ENCODE data around the gene SIN3A. TPM values are rescaled to one million over a fixed set of nuclear protein-coding genes. Genes with fewer than 3 reads are reported as not detected.

Gene SIN3A
- total RNA-seq, 1 donor from 2014 or later = 54.0 TPM

GRCh38 chr15:75329571-75329970, 121.9 kb downstream of the SIN3A start:
- no peak for FAIRE-seq
- H3K27ac Mint-ChIP-seq (ENCODE audit: unreplicated experiment) = no peak overlapping the region
- H3K79me2 ChIP-seq (ENCODE audit: insufficient read depth, low read length) = no peaks in the 10 kb centered on the region

GRCh38 chr15:75328493-75329314, 122.8 kb downstream of the SIN3A start:
- H3K9me3 Mint-ChIP-seq (ENCODE audit: unreplicated experiment) = no peaks in the 10 kb centered on the region
- H3K4me3 ChIP-seq (ENCODE audit: insufficient read depth, low read depth, low read length) = no peak overlapping the region
- no peak overlapping the region for H3K27ac ChIP-seq (ENCODE audit: low read depth, low read length)
- H3K27ac Mint-ChIP-seq (ENCODE audit: unreplicated experiment) = no peak overlapping the region
- no peaks in the 10 kb centered on the region for H3K36me3 Mint-ChIP-seq (ENCODE audit: low read depth, unreplicated experiment)
- H3K9ac ChIP-seq (ENCODE audit: low read length) = no peak overlapping the region
- H3K27me3 Mint-ChIP-seq (ENCODE audit: low read depth, unreplicated experiment) = peaks cover 18% of the 10 kb centered on the region
- no peak overlapping the region for H3K4me3 Mint-ChIP-seq (ENCODE audit: unreplicated experiment)
- H3K4me1 Mint-ChIP-seq (ENCODE audit: low read depth, unreplicated experiment) = no peaks in the 10 kb centered on the region
- H3K4me2 ChIP-seq (ENCODE audit: low read length) = no peak overlapping the region
- DNase-seq (ENCODE audit: low read depth) = no peak
- H3K27me3 ChIP-seq (ENCODE audit: insufficient read depth, low read length) = no peaks in the 10 kb centered on the region
- no peak for FAIRE-seq
- no peaks in the 10 kb centered on the region for H3K36me3 ChIP-seq (ENCODE audit: insufficient read depth, low read length)
- no peaks in the 10 kb centered on the region for H3K79me2 ChIP-seq (ENCODE audit: insufficient read depth, low read length)
- no peaks in the 10 kb centered on the region for H3K4me1 ChIP-seq (ENCODE audit: insufficient read depth, low read length)
- no peaks in the 10 kb centered on the region for H4K20me1 ChIP-seq (ENCODE audit: insufficient read depth, low read length)
- no peaks in the 10 kb centered on the region for H3K9me3 ChIP-seq (ENCODE audit: insufficient read depth, low read depth, low read length)
- no peak for TF ChIP-seq EZH2 (IDR thresholded peaks at IDR 0.05; ENCODE audit: insufficient read depth, low read length)
- TF ChIP-seq, protein P1, sequence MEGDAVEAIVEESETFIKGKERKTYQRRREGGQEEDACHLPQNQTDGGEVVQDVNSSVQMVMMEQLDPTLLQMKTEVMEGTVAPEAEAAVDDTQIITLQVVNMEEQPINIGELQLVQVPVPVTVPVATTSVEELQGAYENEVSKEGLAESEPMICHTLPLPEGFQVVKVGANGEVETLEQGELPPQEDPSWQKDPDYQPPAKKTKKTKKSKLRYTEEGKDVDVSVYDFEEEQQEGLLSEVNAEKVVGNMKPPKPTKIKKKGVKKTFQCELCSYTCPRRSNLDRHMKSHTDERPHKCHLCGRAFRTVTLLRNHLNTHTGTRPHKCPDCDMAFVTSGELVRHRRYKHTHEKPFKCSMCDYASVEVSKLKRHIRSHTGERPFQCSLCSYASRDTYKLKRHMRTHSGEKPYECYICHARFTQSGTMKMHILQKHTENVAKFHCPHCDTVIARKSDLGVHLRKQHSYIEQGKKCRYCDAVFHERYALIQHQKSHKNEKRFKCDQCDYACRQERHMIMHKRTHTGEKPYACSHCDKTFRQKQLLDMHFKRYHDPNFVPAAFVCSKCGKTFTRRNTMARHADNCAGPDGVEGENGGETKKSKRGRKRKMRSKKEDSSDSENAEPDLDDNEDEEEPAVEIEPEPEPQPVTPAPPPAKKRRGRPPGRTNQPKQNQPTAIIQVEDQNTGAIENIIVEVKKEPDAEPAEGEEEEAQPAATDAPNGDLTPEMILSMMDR (IDR thresholded peaks at IDR 0.05; ENCODE audit: insufficient read depth, low read depth, low read length) = no peak
- no peak overlapping the region for H2AFZ ChIP-seq (ENCODE audit: low read depth, low read length)

More at GRCh38 chr15:75329571-75329970, 121.9 kb downstream of the SIN3A start:
- Histone ChIP-seq H3K36me3 (ENCODE audit: insufficient read depth, low read length) (no peaks in the 10 kb centered on the region), H4K20me1 (ENCODE audit: insufficient read depth, low read length) (no peaks in the 10 kb centered on the region), H3K4me2 (ENCODE audit: low read length) (no peak overlapping the region), H3K9me3 (ENCODE audit: insufficient read depth, low read depth, low read length) (no peaks in the 10 kb centered on the region), H3K4me3 (ENCODE audit: insufficient read depth, low read depth, low read length) (no peak overlapping the region), H3K27ac (ENCODE audit: low read depth, low read length) (no peak overlapping the region), H3K4me1 (ENCODE audit: insufficient read depth, low read length) (no peaks in the 10 kb centered on the region), H2AFZ (ENCODE audit: low read depth, low read length) (no peak overlapping the region), H3K27me3 (ENCODE audit: insufficient read depth, low read length) (no peaks in the 10 kb centered on the region), H3K9ac (ENCODE audit: low read length) (no peak overlapping the region)
- Mint-ChIP-seq H3K36me3 (ENCODE audit: low read depth, unreplicated experiment) (no peaks in the 10 kb centered on the region), H3K4me1 (ENCODE audit: low read depth, unreplicated experiment) (no peaks in the 10 kb centered on the region), H3K9me3 (ENCODE audit: unreplicated experiment) (no peaks in the 10 kb centered on the region), H3K4me3 (ENCODE audit: unreplicated experiment) (no peak overlapping the region), H3K27me3 (ENCODE audit: low read depth, unreplicated experiment) (peaks cover 15% of the 10 kb centered on the region)
- no peak for DNase-seq (ENCODE audit: low read depth)
- TF ChIP-seq, protein P1 (IDR thresholded peaks at IDR 0.05; ENCODE audit: insufficient read depth, low read depth, low read length) = no peak
- no peak for TF ChIP-seq EZH2 (IDR thresholded peaks at IDR 0.05; ENCODE audit: insufficient read depth, low read length)

DNA sequence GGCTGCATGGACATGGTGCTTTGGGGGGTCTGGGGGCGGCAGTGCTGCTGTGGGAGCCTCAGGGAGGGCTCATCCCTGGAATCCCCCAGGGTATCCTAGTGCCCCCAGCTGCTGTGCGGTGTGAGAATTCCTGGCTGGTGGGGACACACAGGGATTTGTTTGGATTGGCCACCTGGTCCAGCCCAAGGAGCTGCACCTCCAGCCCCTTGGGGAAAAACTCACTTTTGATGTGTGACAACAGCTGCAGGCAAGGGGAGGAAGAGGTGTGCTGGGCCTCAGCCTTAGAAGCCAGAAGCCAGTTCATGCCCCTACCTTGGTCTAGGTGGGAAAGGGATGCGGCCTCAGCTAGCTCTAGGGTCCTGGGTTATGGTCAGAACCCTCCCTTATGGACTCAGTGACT, 124.0 kb downstream of the SIN3A start:
- H4K20me1 ChIP-seq (ENCODE audit: insufficient read depth, low read length) = no peaks in the 10 kb centered on the region
- H3K36me3 Mint-ChIP-seq (ENCODE audit: low read depth, unreplicated experiment) = no peaks in the 10 kb centered on the region
- H3K27ac ChIP-seq (ENCODE audit: low read depth, low read length) = no peak overlapping the region
- H3K9me3 ChIP-seq (ENCODE audit: insufficient read depth, low read depth, low read length) = no peaks in the 10 kb centered on the region
- H3K4me2 ChIP-seq (ENCODE audit: low read length) = no peak overlapping the region
- TF ChIP-seq EZH2 (IDR thresholded peaks at IDR 0.05; ENCODE audit: insufficient read depth, low read length) = no peak
- TF ChIP-seq, protein P1 (IDR thresholded peaks at IDR 0.05; ENCODE audit: insufficient read depth, low read depth, low read length) = no peak
- H3K27me3 ChIP-seq (ENCODE audit: insufficient read depth, low read length) = no peaks in the 10 kb centered on the region
- H3K4me1 ChIP-seq (ENCODE audit: insufficient read depth, low read length) = no peaks in the 10 kb centered on the region
- no peak overlapping the region for H3K4me3 ChIP-seq (ENCODE audit: insufficient read depth, low read depth, low read length)
- peaks cover 24% of the 10 kb centered on the region for H3K27me3 Mint-ChIP-seq (ENCODE audit: low read depth, unreplicated experiment)
- H3K4me1 Mint-ChIP-seq (ENCODE audit: low read depth, unreplicated experiment) = no peaks in the 10 kb centered on the region
- H2AFZ ChIP-seq (ENCODE audit: low read depth, low read length) = no peak overlapping the region
- H3K9me3 Mint-ChIP-seq (ENCODE audit: unreplicated experiment) = no peaks in the 10 kb centered on the region
- H3K36me3 ChIP-seq (ENCODE audit: insufficient read depth, low read length) = no peaks in the 10 kb centered on the region
- H3K4me3 Mint-ChIP-seq (ENCODE audit: unreplicated experiment) = no peak overlapping the region
- H3K79me2 ChIP-seq (ENCODE audit: insufficient read depth, low read length) = no peaks in the 10 kb centered on the region
- DNase-seq (ENCODE audit: low read depth) = no peak
- no peak for FAIRE-seq
- H3K27ac Mint-ChIP-seq (ENCODE audit: unreplicated experiment) = no peak overlapping the region
- H3K9ac ChIP-seq (ENCODE audit: low read length) = no peak overlapping the region
